ENCODE data around the gene CDK6. TPM values are rescaled to one million over a fixed set of nuclear protein-coding genes. Genes with fewer than 3 reads are reported as not detected.

CDK6 gene
- total RNA-seq, 1 experiment from 2014 or later = 175 TPM

- H3K9me3 ChIP-seq = no peaks in the 10 kb centered on the region; the same call in 1 of the 2 replicates
- ChIA-PET CTCF (no interaction called here), POLR2A (interaction anchor here (0.6 kb wide), 1 partner anchor 11 kb away, joined by 4 read pairs; no protein-coding TSS in a partner anchor)
- no peaks in the 10 kb centered on the region; the same call in none of the 2 replicates for H3K36me3 ChIP-seq (ENCODE audit: control insufficient read depth, insufficient read depth, low read length)
- H3K27me3 ChIP-seq (replicated peaks; ENCODE audit: control insufficient read depth, insufficient read depth, low read length) = no peaks in the 10 kb centered on the region
- Mint-ChIP-seq H3K27me3 (ENCODE audit: insufficient read depth, unreplicated experiment) (no peaks in the 10 kb centered on the region), H3K9me3 (ENCODE audit: unreplicated experiment) (peaks cover 10% of the 10 kb centered on the region), H3K27ac (ENCODE audit: unreplicated experiment) (no peak overlapping the region), H3K4me3 (ENCODE audit: unreplicated experiment) (no peak overlapping the region), H3K4me1 (ENCODE audit: low read depth, unreplicated experiment) (peaks cover 7% of the 10 kb centered on the region), H3K36me3 (ENCODE audit: insufficient read depth, unreplicated experiment) (peaks cover 46% of the 10 kb centered on the region)
- peaks cover 22% of the 10 kb centered on the region for H3K4me1 ChIP-seq
- H3K4me3 ChIP-seq (ENCODE audit: low read depth, low read length) = no peak overlapping the region
- no peak for TF ChIP-seq CTCF (IDR thresholded peaks at IDR 0.05; ENCODE audit: insufficient read depth in 1 of 2, low read depth in 1 of 2, low read length in 1 of 2, severe bottlenecking in 1 of 2, unreplicated experiment in 1 of 2)
- intact Hi-C loops (cut with micrococcal nuclease; ENCODE audit: unreplicated experiment) = no loop called here
- BruUV-seq (replicated peaks) = no TSS peak
- no peak for DNase-seq
Observed at GRCh38 chr7:92633211-92633906, 203.0 kb downstream of the CDK6 start.

GRCh38 chr7:92632791-92633190, 203.6 kb downstream of the CDK6 start:
- POLR2A ChIA-PET = interaction anchor here (0.6 kb wide), 1 partner anchor 12 kb away, joined by 4 read pairs; no protein-coding TSS in a partner anchor
- Histone ChIP-seq H3K36me3 (ENCODE audit: control insufficient read depth, insufficient read depth, low read length) (no peaks in the 10 kb centered on the region; the same call in none of the 2 replicates), H3K4me3 (ENCODE audit: low read depth, low read length) (no peak overlapping the region), H3K9me3 (no peaks in the 10 kb centered on the region; the same call in 1 of the 2 replicates), H3K27me3 (replicated peaks; ENCODE audit: control insufficient read depth, insufficient read depth, low read length) (no peaks in the 10 kb centered on the region), H3K4me1 (peaks cover 22% of the 10 kb centered on the region)
- H3K9me3 Mint-ChIP-seq (ENCODE audit: unreplicated experiment) = peaks cover 10% of the 10 kb centered on the region
- H3K27me3 Mint-ChIP-seq (ENCODE audit: insufficient read depth, unreplicated experiment) = no peaks in the 10 kb centered on the region
- peaks cover 7% of the 10 kb centered on the region for H3K4me1 Mint-ChIP-seq (ENCODE audit: low read depth, unreplicated experiment)
- no peak for TF ChIP-seq CTCF (IDR thresholded peaks at IDR 0.05; ENCODE audit: insufficient read depth in 1 of 2, low read depth in 1 of 2, low read length in 1 of 2, severe bottlenecking in 1 of 2, unreplicated experiment in 1 of 2)
- no peak for DNase-seq
- peaks cover 50% of the 10 kb centered on the region for H3K36me3 Mint-ChIP-seq (ENCODE audit: insufficient read depth, unreplicated experiment)
- no peak overlapping the region for H3K27ac Mint-ChIP-seq (ENCODE audit: unreplicated experiment)
- intact Hi-C loops (cut with micrococcal nuclease; ENCODE audit: unreplicated experiment) = no loop called here
- H3K4me3 Mint-ChIP-seq (ENCODE audit: unreplicated experiment) = no peak overlapping the region
- CTCF ChIA-PET = no interaction called here
- BruUV-seq (replicated peaks) = no TSS peak

- peaks cover 10% of the 10 kb centered on the region for H3K9me3 Mint-ChIP-seq (ENCODE audit: unreplicated experiment)
- Histone ChIP-seq H3K4me3 (ENCODE audit: low read depth, low read length) (no peak overlapping the region), H3K4me1 (peaks cover 22% of the 10 kb centered on the region), H3K9me3 (no peaks in the 10 kb centered on the region; the same call in 1 of the 2 replicates), H3K36me3 (ENCODE audit: control insufficient read depth, insufficient read depth, low read length) (no peaks in the 10 kb centered on the region; the same call in none of the 2 replicates), H3K27me3 (replicated peaks; ENCODE audit: control insufficient read depth, insufficient read depth, low read length) (no peaks in the 10 kb centered on the region)
- no peak overlapping the region for H3K27ac Mint-ChIP-seq (ENCODE audit: unreplicated experiment)
- TF ChIP-seq CTCF (IDR thresholded peaks at IDR 0.05; ENCODE audit: insufficient read depth in 1 of 2, low read depth in 1 of 2, low read length in 1 of 2, severe bottlenecking in 1 of 2, unreplicated experiment in 1 of 2) = no peak
- POLR2A ChIA-PET = no interaction called here
- peaks cover 58% of the 10 kb centered on the region for H3K36me3 Mint-ChIP-seq (ENCODE audit: insufficient read depth, unreplicated experiment)
- no peak overlapping the region for H3K4me3 Mint-ChIP-seq (ENCODE audit: unreplicated experiment)
- intact Hi-C loops (cut with micrococcal nuclease; ENCODE audit: unreplicated experiment) = no loop called here
- no TSS peak for BruUV-seq (replicated peaks)
- no peaks in the 10 kb centered on the region for H3K27me3 Mint-ChIP-seq (ENCODE audit: insufficient read depth, unreplicated experiment)
- H3K4me1 Mint-ChIP-seq (ENCODE audit: low read depth, unreplicated experiment) = peaks cover 7% of the 10 kb centered on the region
- no peak for DNase-seq
- CTCF ChIA-PET = no interaction called here
Observed at GRCh38 chr7:92631850-92632487, 204.4 kb downstream of the CDK6 start.
